IMR-90 (cell line): ENCODE data around the gene SATB2. TPM values are rescaled to one million over a fixed set of nuclear protein-coding genes. Genes with fewer than 3 reads are reported as not detected.

ENCODE experiments used
- ATAC-seq: fragments of 200-7000 bp; cut with Tn5 transposase; 2 replicates; pipeline ENCODE4 v1.9.1; 2020; ENCODE audit warnings: low read depth, mild to moderate bottlenecking, moderate library complexity
- BruUV-seq: library from RNA; stranded (reverse); fragments of 400-500 nt; replicated peaks from 2 replicates; lab custom pipeline; 2021; lab: Mats Ljungman, UMichigan
- CTCF ChIA-PET: fragments of 300-600 bp; formaldehyde crosslinking; extraction: SDS; loops from one replicate; lab custom pipeline; 2021; ENCODE audit warnings: antibody characterized with exemption; lab: Yijun Ruan, JAX
- POLR2A ChIA-PET: fragments of 300-600 bp; sonication (Branson Sonifier 250); formaldehyde crosslinking; loops from one replicate; lab custom pipeline; 2022; ENCODE audit warnings: antibody characterized with exemption; ENCODE audit not compliant: unreplicated experiment; lab: Charles Lee
- DNase-seq: peaks from one replicate; pipeline ENCODE4 v3.0.0; 2013
- H2AFZ ChIP-seq: replicated peaks from 2 replicates; pipeline ENCODE3; 2013; ENCODE audit warnings: low read length, mild to moderate bottlenecking; ENCODE audit not compliant: poor library complexity
- H2AK5ac ChIP-seq: 2 replicates; pipeline ENCODE4 v1.6.1; 2013; ENCODE audit warnings: low read depth, low read length, inconsistent platforms
- H2AK9ac ChIP-seq: replicated peaks from 2 replicates; pipeline ENCODE3; 2013; ENCODE audit warnings: mild to moderate bottlenecking, low read depth, low read length, moderate library complexity; ENCODE audit not compliant: poor library complexity
- H2BK120ac ChIP-seq: 2 replicates; pipeline ENCODE4 v1.6.1; 2013; ENCODE audit warnings: low read depth, low read length, inconsistent platforms
- H2BK15ac ChIP-seq: 3 replicates; pipeline ENCODE4 v1.6.1; 2013; ENCODE audit warnings: low read depth, low read length, inconsistent platforms
- H2BK20ac ChIP-seq: 2 replicates; pipeline ENCODE4 v1.6.1; 2013; ENCODE audit warnings: low read depth, mild to moderate bottlenecking, inconsistent platforms, low read length, moderate library complexity
- H2BK5ac ChIP-seq: 2 replicates; pipeline ENCODE4 v1.6.1; 2013; ENCODE audit warnings: mild to moderate bottlenecking, low read depth, low read length, inconsistent platforms; ENCODE audit not compliant: poor library complexity, severe bottlenecking
- H3K14ac ChIP-seq: replicated peaks from 2 replicates; pipeline ENCODE4 v1.6.1; 2013; ENCODE audit warnings: low read depth, low read length, inconsistent platforms
- H3K18ac ChIP-seq: 2 replicates; pipeline ENCODE4 v1.6.1; 2013; ENCODE audit warnings: low read depth, low read length, control low read depth
- H3K23ac ChIP-seq: 2 replicates; pipeline ENCODE4 v1.6.1; 2013; ENCODE audit warnings: low read depth, low read length, inconsistent platforms
- H3K27ac ChIP-seq: 2 replicates; pipeline ENCODE4 v1.5.1; 2013; ENCODE audit warnings: mild to moderate bottlenecking, control low read depth, low read length; ENCODE audit not compliant: insufficient read depth
- H3K27me3 ChIP-seq: 2 replicates; pipeline ENCODE4 v1.6.1; 2013; ENCODE audit warnings: low read length; ENCODE audit not compliant: control insufficient read depth, insufficient read depth
- H3K36me3 ChIP-seq: 2 replicates; pipeline ENCODE4 v1.6.1; 2013; ENCODE audit warnings: low read length, mixed read lengths; ENCODE audit not compliant: control insufficient read depth, insufficient read depth
- H3K4ac ChIP-seq: 2 replicates; pipeline ENCODE4 v1.6.1; 2013; ENCODE audit warnings: low read depth, low read length, inconsistent platforms
- H3K4me1 ChIP-seq: 2 replicates; pipeline ENCODE4 v1.6.1; 2013; ENCODE audit warnings: low read length, mixed read lengths; ENCODE audit not compliant: control insufficient read depth, insufficient read depth
- H3K4me2 ChIP-seq: 2 replicates; pipeline ENCODE4 v1.6.1; 2013; ENCODE audit warnings: low read depth, mild to moderate bottlenecking, control low read depth, low read length, moderate library complexity
- H3K4me3 ChIP-seq: 2 replicates; pipeline ENCODE4 v1.5.1; 2013; ENCODE audit warnings: low read depth, mild to moderate bottlenecking, control low read depth, low read length, moderate library complexity; ENCODE audit not compliant: insufficient read depth
- H3K56ac ChIP-seq: 2 replicates; pipeline ENCODE4 v1.6.1; 2013; ENCODE audit warnings: low read length, inconsistent platforms; ENCODE audit not compliant: insufficient read depth; ENCODE audit errors: extremely low read depth
- H3K79me1 ChIP-seq, 2 experiments: 2 replicates each; pipeline ENCODE4 v1.6.1; 2013; ENCODE audit warnings: low read length in 2 of 2, inconsistent platforms in 1 of 2, low read depth in 1 of 2
- H3K9ac ChIP-seq: 2 replicates; pipeline ENCODE4 v1.6.1; 2013; ENCODE audit warnings: low read depth, low read length, control low read depth
- H3K9me1 ChIP-seq: 2 replicates; pipeline ENCODE4 v1.6.1; 2013; ENCODE audit warnings: low read length, inconsistent platforms; ENCODE audit not compliant: insufficient read depth
- H3K9me3 ChIP-seq: 2 replicates; pipeline ENCODE4 v1.6.1; 2013; ENCODE audit warnings: low read length; ENCODE audit not compliant: control insufficient read depth, insufficient read depth
- H4K20me1 ChIP-seq: 2 replicates; pipeline ENCODE4 v1.6.1; 2013; ENCODE audit warnings: low read length, inconsistent platforms; ENCODE audit not compliant: insufficient read depth
- H4K5ac ChIP-seq: 2 replicates; pipeline ENCODE4 v1.6.1; 2013; ENCODE audit warnings: mild to moderate bottlenecking, low read depth, low read length, control low read depth
- H4K8ac ChIP-seq, 2 experiments: 2 replicates each; pipeline ENCODE4 v1.6.1; 2013; ENCODE audit warnings: low read depth in 2 of 2, low read length in 2 of 2, control low read depth in 1 of 2, inconsistent platforms in 1 of 2
- H4K91ac ChIP-seq: 2 replicates; pipeline ENCODE4 v1.6.1; 2013; ENCODE audit warnings: low read depth, low read length, inconsistent platforms; ENCODE audit not compliant: insufficient read depth
- BHLHE40 ChIP-seq: fragments of 150-350 bp; IDR thresholded peaks from 2 replicates; pipeline ENCODE4 v1.6.1; 2016; ENCODE audit warnings: mild to moderate bottlenecking, low read depth, low read length
- CHD1 ChIP-seq: IDR thresholded peaks from 2 replicates; pipeline ENCODE4 v1.6.1; 2012; ENCODE audit warnings: low read depth, low read length, improper control_type of control experiment
- FOS ChIP-seq: fragments of 150-350 bp; IDR thresholded peaks from 2 replicates; pipeline ENCODE4 v1.6.1; 2016; ENCODE audit warnings: low read depth, low read length
- MAFK ChIP-seq: IDR thresholded peaks from 2 replicates; pipeline ENCODE4 v1.6.1; 2012; ENCODE audit warnings: low read depth, low read length, improper control_type of control experiment
- MXI1 ChIP-seq: IDR thresholded peaks from 2 replicates; pipeline ENCODE4 v1.6.1; 2012; ENCODE audit warnings: low read depth, mild to moderate bottlenecking, low read length, moderate library complexity, borderline replicate concordance
- POLR2A ChIP-seq: IDR thresholded peaks from 2 replicates; pipeline ENCODE4 v1.6.1; 2012; ENCODE audit warnings: mild to moderate bottlenecking, low read depth, low read length
- RAD21 ChIP-seq: IDR thresholded peaks from 2 replicates; pipeline ENCODE4 v1.6.1; 2012; ENCODE audit warnings: low read length, improper control_type of control experiment
- SMC3 ChIP-seq: fragments of 150-350 bp; IDR thresholded peaks from 2 replicates; pipeline ENCODE4 v1.6.1; 2016; ENCODE audit warnings: low read depth, mild to moderate bottlenecking, antibody characterized with exemption, low read length, moderate library complexity
- WGBS, 2 experiments: methylation state at CpG; one replicate each; pipeline versions ENCODE4 v1.1.5 to v1.1.7; 2013; ENCODE audit warnings: missing lambda C conversion rate in 2 of 2; ENCODE audit not compliant: insufficient read length in 1 of 2; ENCODE audit errors: extremely low coverage in 2 of 2; 5-methylcytosine and 5-hydroxymethylcytosine counted together
- dilution Hi-C: fragments of 300-500 bp; cut with HindIII; formaldehyde crosslinking; loops from one replicate; pipeline ENCODE4 v1.14.3; 2018; ENCODE audit warnings: low sequenced_read_pairs; ENCODE audit not compliant: unreplicated experiment
- in situ Hi-C: fragments of 300-500 bp; cut with MboI; formaldehyde crosslinking; loops from 3 replicates; pipeline ENCODE4 v1.14.3; 2019; ENCODE audit warnings: low sequenced_read_pairs, inconsistent platforms, mixed read lengths
- intact Hi-C: fragments of 100-400 bp; cut with micrococcal nuclease; formaldehyde crosslinking; loops from 2 replicates; pipeline ENCODE4 v1.10.0; 2022
- polyA plus RNA-seq, 3 experiments: library from polyadenylated mRNA; depleted of rRNA; stranded (reverse); fragments of >200 nt; gene quantifications; 2 replicates each; pipeline ENCODE4 v1.2.3, GENCODE V29; 2012; ENCODE audit warnings: low replicate concordance in 1 of 3
- total RNA-seq: library from RNA; depleted of rRNA; stranded (reverse); fragments of >200 nt; gene quantifications from 2 replicates; pipeline ENCODE4 v1.2.3, GENCODE V29; 2012
- TF ChIP-seq, protein P1 (sequence below): conservative IDR thresholded peaks from 2 replicates; pipeline ENCODE4 v1.5.1; 2012; ENCODE audit warnings: mild to moderate bottlenecking, low read depth, low read length, improper control_type of control experiment
- TF ChIP-seq, protein P2 (sequence below): fragments of 150-350 bp; IDR thresholded peaks from 2 replicates; pipeline ENCODE4 v1.6.1; 2017; ENCODE audit warnings: mild to moderate bottlenecking, antibody characterized with exemption, low read length, low read depth

The SATB2 gene
- total and polyA plus RNA-seq, 2 of the 4 experiments (the other 2 are of a cell fraction), result 6.2 to 8.4 TPM

DNA sequence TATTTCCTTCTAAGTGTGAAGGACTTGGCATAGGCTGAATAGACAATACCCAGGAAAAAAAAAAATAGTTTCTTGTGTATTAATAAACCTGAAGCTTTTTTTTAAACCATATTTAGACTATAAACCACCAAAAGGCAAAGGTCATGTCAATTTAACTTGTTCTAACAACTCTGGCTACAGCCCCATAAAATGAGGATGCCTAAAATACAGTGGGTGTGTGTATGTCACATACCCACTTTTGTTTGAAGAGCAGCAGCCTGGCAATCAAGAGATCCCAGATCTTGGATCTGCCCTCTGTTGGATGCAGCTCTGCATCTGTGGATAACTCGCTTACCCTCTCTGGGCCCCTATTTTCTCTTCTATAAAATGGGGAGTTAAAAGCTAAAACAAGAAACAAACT, 65.4 kb downstream of the SATB2 start:
- Histone ChIP-seq H4K91ac (no peak overlapping the region), H3K27ac (no peak overlapping the region), H3K9me3 (no peaks in the 10 kb centered on the region), H4K8ac (no peak overlapping the region), H2BK15ac (no peak overlapping the region), H3K23ac (no peak overlapping the region), H3K4me1 (peaks cover 2% of the 10 kb centered on the region; the same call in 1 of the 2 replicates), H3K14ac (no peak overlapping the region), H3K9me1 (no peaks in the 10 kb centered on the region), H3K56ac (no peak overlapping the region), H3K79me1 (no peaks in the 10 kb centered on the region; a peak in 1 of 4 replicates), H2AK5ac (no peak overlapping the region), H2AK9ac (no peak overlapping the region), H3K4ac (no peak overlapping the region), H2BK20ac (no peak overlapping the region), H3K18ac (no peak overlapping the region), H4K5ac (no peak overlapping the region), H3K36me3 (no peaks in the 10 kb centered on the region), H2AFZ (no peak overlapping the region), H3K27me3 (no peaks in the 10 kb centered on the region), H3K4me3 (no peak overlapping the region), H2BK120ac (no peak overlapping the region), H4K20me1 (no peaks in the 10 kb centered on the region), H3K4me2 (no peak overlapping the region), H2BK5ac (no peak overlapping the region), H3K9ac (no peak overlapping the region)
- no CpG with 5 or more reads among the region's 1 CpG for WGBS, 2 experiments
- ChIA-PET CTCF (no interaction called here), POLR2A (no interaction called here)
- no peak for TF ChIP-seq SMC3
- TF ChIP-seq, protein P1, sequence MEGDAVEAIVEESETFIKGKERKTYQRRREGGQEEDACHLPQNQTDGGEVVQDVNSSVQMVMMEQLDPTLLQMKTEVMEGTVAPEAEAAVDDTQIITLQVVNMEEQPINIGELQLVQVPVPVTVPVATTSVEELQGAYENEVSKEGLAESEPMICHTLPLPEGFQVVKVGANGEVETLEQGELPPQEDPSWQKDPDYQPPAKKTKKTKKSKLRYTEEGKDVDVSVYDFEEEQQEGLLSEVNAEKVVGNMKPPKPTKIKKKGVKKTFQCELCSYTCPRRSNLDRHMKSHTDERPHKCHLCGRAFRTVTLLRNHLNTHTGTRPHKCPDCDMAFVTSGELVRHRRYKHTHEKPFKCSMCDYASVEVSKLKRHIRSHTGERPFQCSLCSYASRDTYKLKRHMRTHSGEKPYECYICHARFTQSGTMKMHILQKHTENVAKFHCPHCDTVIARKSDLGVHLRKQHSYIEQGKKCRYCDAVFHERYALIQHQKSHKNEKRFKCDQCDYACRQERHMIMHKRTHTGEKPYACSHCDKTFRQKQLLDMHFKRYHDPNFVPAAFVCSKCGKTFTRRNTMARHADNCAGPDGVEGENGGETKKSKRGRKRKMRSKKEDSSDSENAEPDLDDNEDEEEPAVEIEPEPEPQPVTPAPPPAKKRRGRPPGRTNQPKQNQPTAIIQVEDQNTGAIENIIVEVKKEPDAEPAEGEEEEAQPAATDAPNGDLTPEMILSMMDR, result no peak
- TF ChIP-seq, protein P2, sequence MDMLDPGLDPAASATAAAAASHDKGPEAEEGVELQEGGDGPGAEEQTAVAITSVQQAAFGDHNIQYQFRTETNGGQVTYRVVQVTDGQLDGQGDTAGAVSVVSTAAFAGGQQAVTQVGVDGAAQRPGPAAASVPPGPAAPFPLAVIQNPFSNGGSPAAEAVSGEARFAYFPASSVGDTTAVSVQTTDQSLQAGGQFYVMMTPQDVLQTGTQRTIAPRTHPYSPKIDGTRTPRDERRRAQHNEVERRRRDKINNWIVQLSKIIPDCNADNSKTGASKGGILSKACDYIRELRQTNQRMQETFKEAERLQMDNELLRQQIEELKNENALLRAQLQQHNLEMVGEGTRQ, result no peak
- no peak for TF ChIP-seq RAD21
- TF ChIP-seq CHD1, result no peak
- no peak for TF ChIP-seq POLR2A
- TF ChIP-seq MAFK, result no peak
- no peak for TF ChIP-seq MXI1
- no peak for TF ChIP-seq BHLHE40
- no peak for TF ChIP-seq FOS
- in situ Hi-C loops, result no loop called here
- DNase-seq (no peak), ATAC-seq (no peak)
- dilution Hi-C loops, result no loop called here
- intact Hi-C loops, result no loop called here
- BruUV-seq, result no TSS peak
